ENCODE measurements around the gene CHURC1. TPM values are rescaled to one million over a fixed set of nuclear protein-coding genes. Genes with fewer than 3 reads are reported as not detected.

Gene CHURC1
- total and polyA plus RNA-seq, 2 experiments from 2014 or later, result 42.0 to 218 TPM

GRCh38 chr14:64867182-64867581 lies 47.1 kb upstream of the CHURC1 start:
- Histone ChIP-seq H3K36me3 (ENCODE audit: insufficient read depth) (no peaks in the 10 kb centered on the region), H3K27me3 (ENCODE audit: insufficient read depth) (no peaks in the 10 kb centered on the region), H2AFZ (no peak overlapping the region), H3K4me2 (no peak overlapping the region), H3K4me1 (ENCODE audit: insufficient read depth) (peaks cover 7% of the 10 kb centered on the region), H3K4me3 (no peak overlapping the region), H3K27ac (ENCODE audit: low read depth) (no peak overlapping the region), H3K9me2 (ENCODE audit: insufficient read depth) (no peaks in the 10 kb centered on the region), H3F3A (replicated peaks; ENCODE audit: low read depth) (no peaks in the 10 kb centered on the region), H3K79me2 (replicated peaks; ENCODE audit: insufficient read depth) (no peaks in the 10 kb centered on the region), H4K20me1 (replicated peaks; ENCODE audit: insufficient read depth) (no peaks in the 10 kb centered on the region)
- DNase-seq (ENCODE audit: low spot score) (no peak), ATAC-seq (no peak)
- H3K36me3 Mint-ChIP-seq (ENCODE audit: low read depth), result no peaks in the 10 kb centered on the region
- no peak overlapping the region for H3K4me3 Mint-ChIP-seq
- TF ChIP-seq EZH2phosphoT487 (IDR thresholded peaks at IDR 0.05; ENCODE audit: unreplicated experiment) (no peak), REST (IDR thresholded peaks at IDR 0.05; ENCODE audit: unreplicated experiment) (no peak), CTCF (conservative IDR thresholded peaks at IDR 0.05; ENCODE audit: low read depth in 2 of 2) (no peak), EZH2 (IDR thresholded peaks at IDR 0.05; ENCODE audit: low read depth, unreplicated experiment) (no peak), NANOG (IDR thresholded peaks at IDR 0.05; ENCODE audit: borderline replicate concordance) (no peak), STAT1 (IDR thresholded peaks at IDR 0.05; ENCODE audit: unreplicated experiment) (no peak), ZNF462 (CRISPR knock-in tag; IDR thresholded peaks at IDR 0.05) (no peak), POLR2AphosphoS5 (IDR thresholded peaks at IDR 0.05; ENCODE audit: low read depth) (no peak), CREB1 (CRISPR knock-in tag; IDR thresholded peaks at IDR 0.05; ENCODE audit: low read depth) (no peak), ZNF331 (CRISPR knock-in tag; IDR thresholded peaks at IDR 0.05; ENCODE audit: low read depth) (no peak), ZNF114 (CRISPR knock-in tag; IDR thresholded peaks at IDR 0.05) (no peak), ETS1 (IDR thresholded peaks at IDR 0.05) (no peak), JUNB (IDR thresholded peaks at IDR 0.05; ENCODE audit: unreplicated experiment) (no peak)
- H3K9me3 Mint-ChIP-seq, result no peaks in the 10 kb centered on the region
- H3K27me3 Mint-ChIP-seq (ENCODE audit: insufficient read depth, low read depth, poor library complexity), result no peaks in the 10 kb centered on the region
- peaks cover 13% of the 10 kb centered on the region for H3K4me1 Mint-ChIP-seq
- H3K27ac Mint-ChIP-seq, result no peak overlapping the region
